GM19099 (cell line): ENCODE data around the gene RPLP2.

Experiments used
- POLR2A ChIP-seq: IDR thresholded peaks from 3 replicates; pipeline ENCODE4 v1.6.1; 2011; ENCODE audit warnings: low read depth; ENCODE audit not compliant: insufficient read length; ENCODE audit errors: extremely low read depth

The RPLP2 gene

GRCh38 chr11:770642-771616 is 38.8 kb upstream of the RPLP2 start:
- TF ChIP-seq POLR2A: no peak

GRCh38 chr11:771617-772204 is 38.1 kb upstream of the RPLP2 start:
- no peak for TF ChIP-seq POLR2A

GRCh38 chr11:772429-773390 is 37.1 kb upstream of the RPLP2 start:
- TF ChIP-seq POLR2A: no peak

- TF ChIP-seq POLR2A: no peak
These were observed 36.3 kb upstream of the RPLP2 start for GRCh38 chr11:773425-773824.

GRCh38 chr11:773830-774229 is 35.9 kb upstream of the RPLP2 start:
- no peak for TF ChIP-seq POLR2A

GRCh38 chr11:774873-775592 is 34.7 kb upstream of the RPLP2 start:
- no peak for TF ChIP-seq POLR2A

- no peak for TF ChIP-seq POLR2A
These were observed 33.6 kb upstream of the RPLP2 start for GRCh38 chr11:776263-776560.

GRCh38 chr11:776561-777287 is 33.0 kb upstream of the RPLP2 start:
- TF ChIP-seq POLR2A: peak; percentile 30

- peak; percentile 95 for TF ChIP-seq POLR2A
These were observed 32.2 kb upstream of the RPLP2 start, which contains the start of gene GATD1 for GRCh38 chr11:777288-778255. GATD1 (minus strand) TSS chr11:777487; CDS start chr11:777462, 25 bp downstream.

- TF ChIP-seq POLR2A: no peak
These were observed 30.5 kb upstream of the RPLP2 start for GRCh38 chr11:778976-779954.

GRCh38 chr11:779955-780532 is 29.7 kb upstream of the RPLP2 start:
- TF ChIP-seq POLR2A: no peak
